Erythroblast (primary cell): ENCODE measurements around the gene COL4A2.

ENCODE experiments used
- DNase-seq, 2 experiments: peaks; one replicate each; lab custom pipeline; 2025; lab: John Stamatoyannopoulos, UW
- GATA1 ChIP-seq: IDR thresholded peaks from 2 replicates; pipeline ENCODE4 v1.6.1; 2011; ENCODE audit warnings: low read depth, mild to moderate bottlenecking, control low read depth, low read length, moderate library complexity
- POLR2A ChIP-seq: IDR thresholded peaks from 2 replicates; pipeline ENCODE4 v1.6.1; 2011; ENCODE audit warnings: mild to moderate bottlenecking, low read length

The COL4A2 gene

DNA sequence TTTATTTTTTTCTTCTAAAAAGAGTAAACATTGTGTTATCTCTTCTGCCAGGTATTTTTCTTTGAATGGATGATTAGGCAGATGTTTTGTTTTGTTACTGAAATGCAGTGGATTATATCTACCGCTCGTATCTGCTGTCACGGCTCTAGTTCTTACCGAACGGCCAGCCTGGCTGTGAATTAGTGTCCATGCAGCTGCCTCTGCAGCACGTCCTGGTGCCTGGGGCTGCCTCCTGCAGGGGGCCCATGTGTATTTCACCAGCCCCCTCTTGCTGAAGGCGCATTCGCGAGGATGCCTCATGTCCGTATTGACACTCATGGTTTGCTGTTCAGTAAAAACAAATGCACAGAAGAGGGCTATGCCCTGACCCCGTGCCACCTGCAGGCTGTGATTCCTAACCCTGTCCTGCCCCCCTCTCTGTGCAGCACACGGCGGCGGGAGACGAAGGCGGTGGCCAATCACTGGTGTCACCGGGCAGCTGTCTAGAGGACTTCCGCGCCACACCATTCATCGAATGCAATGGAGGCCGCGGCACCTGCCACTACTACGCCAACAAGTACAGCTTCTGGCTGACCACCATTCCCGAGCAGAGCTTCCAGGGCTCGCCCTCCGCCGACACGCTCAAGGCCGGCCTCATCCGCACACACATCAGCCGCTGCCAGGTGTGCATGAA, 204.6 kb downstream of the COL4A2 start:
- no peak for TF ChIP-seq POLR2A
- no peak for TF ChIP-seq GATA1
- DNase-seq = no peak

DNA sequence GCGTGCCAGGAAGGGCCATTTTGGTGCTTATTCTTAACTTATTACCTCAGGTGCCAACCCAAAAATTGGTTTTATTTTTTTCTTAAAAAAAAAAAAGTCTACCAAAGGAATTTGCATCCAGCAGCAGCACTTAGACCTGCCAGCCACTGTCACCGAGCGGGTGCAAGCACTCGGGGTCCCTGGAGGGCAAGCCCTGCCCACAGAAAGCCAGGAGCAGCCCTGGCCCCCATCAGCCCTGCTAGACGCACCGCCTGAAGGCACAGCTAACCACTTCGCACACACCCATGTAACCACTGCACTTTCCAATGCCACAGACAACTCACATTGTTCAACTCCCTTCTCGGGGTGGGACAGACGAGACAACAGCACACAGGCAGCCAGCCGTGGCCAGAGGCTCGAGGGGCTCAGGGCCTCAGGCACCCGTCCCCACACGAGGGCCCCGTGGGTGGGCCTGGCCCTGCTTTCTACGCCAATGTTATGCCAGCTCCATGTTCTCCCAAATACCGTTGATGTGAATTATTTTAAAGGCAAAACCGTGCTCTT, 205.2 kb downstream of the COL4A2 start:
- TF ChIP-seq POLR2A = no peak
- no peak for TF ChIP-seq GATA1
- DNase-seq = no peak

DNA sequence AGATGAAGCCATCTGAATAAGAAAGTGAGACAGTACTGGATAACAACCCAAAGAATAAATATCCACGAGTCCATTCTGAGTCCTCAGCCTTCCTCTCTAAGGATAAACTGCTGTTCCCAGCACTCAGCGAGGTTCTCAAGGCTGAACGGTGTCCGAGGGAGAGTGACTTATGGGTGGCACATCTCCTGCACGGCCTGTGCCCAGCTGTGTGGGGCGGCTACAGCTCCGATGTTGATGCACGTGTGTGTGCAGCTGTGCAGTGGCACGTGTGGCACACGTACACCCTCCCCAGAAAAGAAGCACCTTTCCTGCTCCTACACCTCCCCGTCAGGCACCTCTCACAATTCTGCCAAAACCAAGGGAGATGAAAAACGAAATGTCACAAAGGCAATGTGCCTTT, 209.4 kb downstream of the COL4A2 start:
- no peak for DNase-seq
- TF ChIP-seq POLR2A (no peak), GATA1 (no peak)

DNA sequence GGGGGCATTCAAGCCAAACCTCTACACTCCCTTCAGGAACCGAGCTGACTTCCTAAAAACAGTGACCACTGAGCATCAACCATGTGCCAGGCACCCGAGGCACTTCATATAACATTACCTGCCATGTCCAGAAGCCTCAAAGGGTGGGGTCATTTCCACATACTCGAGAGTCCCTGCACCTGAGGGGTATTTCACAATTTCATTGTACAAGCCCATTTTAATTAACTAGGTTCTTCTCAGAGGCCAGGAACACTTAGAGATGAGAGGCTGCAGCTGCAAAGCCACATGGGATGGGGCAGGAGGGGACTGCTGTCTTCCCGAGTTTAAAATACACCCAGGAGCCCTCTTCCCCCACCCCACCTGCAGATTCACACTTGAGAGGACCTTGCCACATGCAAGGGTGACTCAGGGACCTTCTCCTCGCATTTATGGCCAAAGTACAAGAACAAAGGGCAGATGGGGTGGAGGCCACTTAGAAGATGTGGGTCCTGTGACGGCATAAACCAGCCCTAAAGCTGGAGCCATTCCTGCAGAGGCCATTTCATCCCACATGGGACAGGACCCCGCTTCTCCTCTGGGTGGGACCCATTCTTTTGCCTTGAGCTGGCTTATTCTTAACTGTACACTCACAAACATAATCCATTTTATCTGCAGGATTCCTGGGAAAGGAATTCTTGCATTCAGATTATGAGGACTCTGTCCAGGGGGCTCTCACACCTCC, 210.6 kb downstream of the COL4A2 start:
- TF ChIP-seq GATA1 (no peak), POLR2A (no peak)

DNA sequence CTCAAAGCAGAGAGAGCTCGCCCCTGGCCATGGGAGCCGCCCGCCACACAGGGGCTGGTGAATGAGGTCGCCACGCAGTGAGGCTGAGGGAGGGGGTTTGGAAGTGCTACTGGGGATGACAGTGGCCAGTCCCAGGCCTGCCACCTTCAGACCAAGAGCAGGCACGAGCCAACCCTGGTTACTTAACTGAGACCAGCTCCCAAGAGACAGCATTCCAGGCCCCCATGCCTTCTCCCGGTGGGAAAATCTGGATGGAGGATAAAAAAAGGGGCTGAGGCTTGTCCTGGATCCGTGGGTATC, 211.1 kb downstream of the COL4A2 start:
- TF ChIP-seq GATA1 (no peak), POLR2A (no peak)
- no peak for DNase-seq

More for the DNA sequence above, 210.6 kb downstream of the COL4A2 start:
- DNase-seq = no peak

DNA sequence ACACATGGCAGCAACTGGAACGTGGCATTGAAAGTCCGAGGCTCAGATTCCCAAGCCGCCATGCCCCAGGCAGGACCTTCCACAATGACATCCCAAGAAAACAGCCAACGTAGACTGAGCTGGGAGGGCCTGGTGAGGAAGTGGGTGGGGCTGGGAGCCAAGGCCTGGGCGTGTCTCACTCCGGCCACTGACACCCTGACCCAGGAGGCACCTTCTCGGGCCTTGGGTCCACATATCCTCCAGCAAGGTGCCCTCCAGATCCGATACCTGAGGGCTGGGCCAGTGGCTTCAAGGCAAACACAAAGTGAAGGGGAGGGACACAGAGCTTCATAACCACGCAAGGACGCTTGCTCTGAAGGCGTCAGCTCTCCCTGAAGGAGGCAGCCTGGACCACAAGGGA, 211.5 kb downstream of the COL4A2 start:
- no peak for TF ChIP-seq POLR2A
- no peak for TF ChIP-seq GATA1
- no peak for DNase-seq

DNA sequence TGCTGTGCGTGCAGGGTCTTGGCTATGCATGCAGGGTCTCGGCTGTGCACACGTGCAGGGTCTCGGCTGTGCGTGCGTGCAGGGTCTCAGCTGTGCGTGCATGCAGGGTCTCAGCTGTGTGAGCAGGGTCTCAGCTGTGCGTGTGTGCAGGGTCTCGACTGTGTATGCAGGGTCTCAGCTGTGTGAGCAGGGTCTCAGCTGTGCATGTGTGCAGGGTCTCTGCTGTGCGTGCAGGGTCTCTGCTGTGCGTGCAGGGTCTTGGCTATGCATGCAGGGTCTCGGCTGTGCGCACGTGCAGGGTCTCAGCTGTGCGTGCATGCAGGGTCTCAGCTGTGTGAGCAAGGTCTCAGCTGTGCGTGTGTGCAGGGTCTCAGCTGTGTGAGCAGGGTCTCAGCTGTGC, 212.0 kb downstream of the COL4A2 start:
- DNase-seq = no peak
- no peak for TF ChIP-seq GATA1
- no peak for TF ChIP-seq POLR2A

DNA sequence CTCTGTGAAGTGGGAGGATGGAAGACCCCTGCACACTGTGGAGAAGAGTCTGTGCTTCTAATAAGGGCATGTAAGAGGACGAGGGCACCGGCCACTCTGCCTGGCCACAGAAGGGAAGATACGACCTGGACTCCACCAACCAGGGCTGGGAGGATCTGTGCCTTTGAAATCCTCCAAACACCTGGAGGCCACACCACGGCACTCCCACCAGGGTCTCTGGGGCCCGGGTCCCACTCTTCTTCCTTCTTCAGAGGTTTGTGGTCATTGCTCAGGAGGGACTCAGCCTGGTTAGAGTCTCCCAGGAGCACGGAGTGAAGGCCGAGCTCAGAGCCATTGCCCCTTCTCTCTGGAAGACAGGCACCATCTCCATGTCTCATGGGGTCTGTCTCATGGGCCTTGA, 212.4 kb downstream of the COL4A2 start:
- TF ChIP-seq POLR2A (no peak), GATA1 (no peak)
- no peak for DNase-seq

DNA sequence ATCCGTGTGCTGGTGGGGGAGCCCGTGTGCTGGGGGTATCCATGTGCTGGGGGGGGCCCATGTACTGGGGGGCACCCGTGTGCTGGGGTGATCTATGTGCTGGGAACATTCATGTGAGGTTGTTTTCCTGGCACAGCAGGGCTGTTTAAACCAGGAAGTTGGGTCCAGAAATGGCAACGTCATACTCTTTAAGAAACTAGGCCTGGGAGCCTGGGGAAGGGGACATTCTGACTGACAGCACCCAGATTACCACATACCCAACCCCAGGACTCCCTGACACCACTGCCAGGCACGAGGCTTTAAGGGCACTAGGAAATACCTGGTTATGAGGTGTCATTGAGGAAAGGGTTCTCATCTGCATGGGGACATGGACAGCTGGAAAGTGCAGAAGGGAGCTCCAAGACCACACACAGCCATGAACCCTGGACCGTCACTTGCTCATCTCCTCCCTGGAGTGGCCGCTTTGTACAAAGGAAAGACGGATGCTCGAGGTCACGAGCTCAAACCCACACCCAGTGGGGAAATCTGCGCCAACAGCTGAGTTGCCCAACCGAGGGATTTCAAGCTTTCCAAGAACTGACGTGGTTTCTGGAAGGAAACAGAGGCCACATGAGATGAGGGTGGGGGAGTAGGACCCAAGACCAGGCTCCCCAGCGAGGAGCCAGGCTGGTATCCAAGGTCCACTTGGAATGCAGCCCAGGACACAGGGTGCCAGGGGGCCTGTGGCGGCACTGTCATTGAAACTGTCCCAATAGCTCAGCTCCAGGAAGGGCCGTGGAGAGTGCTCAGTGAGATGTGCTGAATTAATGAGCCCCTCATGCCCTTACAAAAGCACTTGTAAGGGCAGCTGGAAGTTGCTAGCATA, 213.6 kb downstream of the COL4A2 start:
- no peak for DNase-seq
- no peak for TF ChIP-seq POLR2A
- no peak for TF ChIP-seq GATA1

DNA sequence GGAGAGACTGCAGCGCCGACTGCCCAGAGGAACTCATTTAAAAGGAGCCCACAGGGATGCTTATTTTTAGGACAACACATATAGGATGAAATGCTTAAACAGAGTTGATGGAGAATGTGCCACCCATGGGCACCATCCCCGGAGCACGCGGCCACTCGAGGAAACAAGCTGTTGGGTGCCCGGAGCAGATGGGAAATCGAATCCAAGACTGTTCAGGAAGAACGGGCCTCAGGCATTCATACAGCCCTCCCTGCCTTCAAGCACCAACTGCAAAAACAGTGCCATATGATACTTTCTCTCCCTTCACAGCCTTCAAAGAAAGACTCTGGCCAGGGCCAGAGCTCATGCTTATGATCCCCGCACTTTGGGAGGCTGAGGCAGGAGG, 214.2 kb downstream of the COL4A2 start:
- TF ChIP-seq POLR2A (no peak), GATA1 (no peak)
- DNase-seq = no peak

DNA sequence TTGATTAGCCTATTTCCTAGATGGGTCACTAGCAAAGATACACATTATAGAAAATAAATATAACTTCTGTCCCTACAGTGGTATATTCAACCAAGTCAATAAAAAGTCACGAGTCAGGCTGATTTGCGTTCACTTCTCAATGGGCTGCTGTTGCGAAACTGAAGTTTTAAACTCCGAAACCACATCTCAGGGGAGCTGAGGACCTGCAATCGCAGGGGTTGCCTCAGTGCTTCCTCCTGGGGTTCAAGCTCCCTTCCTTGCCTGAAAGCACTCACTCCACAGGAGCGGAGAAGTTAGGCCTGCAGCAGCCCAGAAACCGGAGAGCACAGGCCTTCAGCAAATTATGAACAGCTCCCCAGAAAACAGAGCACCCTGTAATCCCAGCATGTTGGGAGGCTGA, 214.9 kb downstream of the COL4A2 start:
- DNase-seq = no peak
- no peak for TF ChIP-seq GATA1
- no peak for TF ChIP-seq POLR2A

DNA sequence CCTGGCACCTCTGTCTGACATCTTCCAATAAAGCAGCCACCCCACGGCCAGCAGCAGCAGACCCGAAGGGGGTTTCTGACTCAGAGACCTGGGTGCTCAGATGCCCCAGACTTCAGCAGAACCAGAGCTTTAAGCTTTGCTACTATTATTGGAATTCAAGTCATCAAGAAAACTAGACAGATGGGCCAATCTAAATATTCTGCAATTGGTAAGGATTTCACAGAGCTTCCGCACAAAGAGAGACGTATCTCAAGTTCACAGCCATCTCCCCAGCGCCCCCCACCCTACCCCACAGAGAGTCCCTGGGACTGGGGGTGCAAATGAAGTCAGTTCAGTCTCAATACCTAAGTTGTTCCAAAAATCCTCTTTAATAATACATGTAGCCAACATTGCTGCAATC, 215.6 kb downstream of the COL4A2 start:
- TF ChIP-seq GATA1 (no peak), POLR2A (no peak)
- no peak for DNase-seq

DNA sequence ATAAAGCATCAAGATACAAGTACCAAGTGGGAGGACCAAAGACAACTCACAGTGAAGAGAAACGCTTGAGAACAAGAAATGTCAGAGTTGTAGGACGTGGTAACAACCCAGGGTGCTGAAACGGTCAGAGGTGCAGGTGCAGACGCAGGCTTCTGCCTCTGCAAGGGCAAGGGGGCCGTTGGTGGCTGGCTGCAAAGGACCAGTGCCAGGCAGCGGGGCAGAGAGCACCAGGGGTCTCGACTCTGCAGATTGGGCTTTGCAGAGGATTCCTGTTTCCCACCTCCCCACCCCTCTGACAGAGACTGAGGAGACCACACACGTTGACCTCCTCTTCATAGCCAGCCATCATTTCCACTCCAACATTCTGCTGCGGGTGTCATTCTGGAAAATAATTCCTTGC, 216.1 kb downstream of the COL4A2 start:
- no peak for DNase-seq

DNA sequence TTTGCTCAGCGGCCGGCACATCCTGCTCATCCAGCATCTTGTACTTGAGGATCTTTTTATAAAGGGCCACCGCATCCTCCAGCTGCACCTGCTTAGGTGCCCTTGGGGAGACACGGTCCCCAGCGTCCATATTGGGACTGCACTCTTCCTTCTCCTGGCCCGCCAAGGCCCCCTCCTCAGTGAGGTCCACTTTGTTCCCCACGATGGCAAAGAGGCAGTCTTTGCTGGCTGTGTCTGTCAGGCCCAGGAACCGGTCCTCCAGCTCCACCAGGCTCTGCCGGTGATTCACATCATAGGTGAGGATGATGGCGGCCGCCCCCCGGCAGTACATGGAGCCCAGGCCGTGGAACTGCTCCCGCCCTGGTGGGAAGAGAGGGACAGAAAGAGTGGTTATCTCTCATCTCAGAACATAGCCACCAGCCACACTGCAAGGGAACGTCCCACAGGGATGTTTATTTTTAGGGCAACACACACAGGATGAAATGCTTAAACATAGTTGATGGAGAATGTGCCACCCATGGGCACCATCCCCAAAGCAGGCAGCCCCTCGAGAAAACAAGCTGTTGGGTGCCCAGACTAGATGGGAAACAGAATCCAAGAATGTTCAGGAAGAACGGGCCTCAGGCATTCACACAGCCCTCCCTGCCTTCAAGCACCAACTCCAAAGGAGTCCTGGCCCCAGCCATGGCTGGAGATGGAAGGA, 216.9 kb downstream of the COL4A2 start:
- DNase-seq = no peak
- TF ChIP-seq GATA1 = no peak
- no peak for TF ChIP-seq POLR2A

More for the DNA sequence above, 216.1 kb downstream of the COL4A2 start:
- no peak for TF ChIP-seq POLR2A
- TF ChIP-seq GATA1 = no peak
